Activated naive CD4-positive, alpha-beta T cell treated with anti-CD3 and anti-CD28 coated beads, Interleukin-2, amount 50 U/mL, for 72 hours (primary cell): ENCODE data around the gene ARHGAP19. TPM values are rescaled to one million over a fixed set of nuclear protein-coding genes. Genes with fewer than 3 reads are reported as not detected.

Source experiments
- ATAC-seq, 2 donors: fragments of 150-1000 bp; cut with Tn5 transposase; 2 replicates each; pipeline ENCODE4 v1.10.0; 2021; ENCODE audit warnings: mild to moderate bottlenecking in 2 of 2, moderate library complexity in 2 of 2
- DNase-seq, 2 donors: peaks; one replicate each; pipeline ENCODE4 v3.0.0; 2021 to 2022; ENCODE audit warnings: low spot score in 2 of 2
- H3K27ac Mint-ChIP-seq, 2 donors: one replicate each; pipeline ENCODE4 v1.8.0; 2022; ENCODE audit warnings: mild to moderate bottlenecking in 2 of 2, mixed read lengths in 2 of 2
- H3K36me3 Mint-ChIP-seq, 2 donors: one replicate each; pipeline ENCODE4 v1.8.0; 2022; ENCODE audit warnings: mixed read lengths in 2 of 2
- H3K9me3 Mint-ChIP-seq, 2 donors: one replicate each; pipeline ENCODE4 v1.8.0; 2022; ENCODE audit warnings: mixed read lengths in 2 of 2
- total RNA-seq, 2 donors: library from RNA; stranded (reverse); gene quantifications; one replicate each; pipeline ENCODE4 v1.2.3, GENCODE V29; 2022

ARHGAP19 gene
- total RNA-seq, 2 donors from 2014 or later = 45.4 to 79.5 TPM

DNA sequence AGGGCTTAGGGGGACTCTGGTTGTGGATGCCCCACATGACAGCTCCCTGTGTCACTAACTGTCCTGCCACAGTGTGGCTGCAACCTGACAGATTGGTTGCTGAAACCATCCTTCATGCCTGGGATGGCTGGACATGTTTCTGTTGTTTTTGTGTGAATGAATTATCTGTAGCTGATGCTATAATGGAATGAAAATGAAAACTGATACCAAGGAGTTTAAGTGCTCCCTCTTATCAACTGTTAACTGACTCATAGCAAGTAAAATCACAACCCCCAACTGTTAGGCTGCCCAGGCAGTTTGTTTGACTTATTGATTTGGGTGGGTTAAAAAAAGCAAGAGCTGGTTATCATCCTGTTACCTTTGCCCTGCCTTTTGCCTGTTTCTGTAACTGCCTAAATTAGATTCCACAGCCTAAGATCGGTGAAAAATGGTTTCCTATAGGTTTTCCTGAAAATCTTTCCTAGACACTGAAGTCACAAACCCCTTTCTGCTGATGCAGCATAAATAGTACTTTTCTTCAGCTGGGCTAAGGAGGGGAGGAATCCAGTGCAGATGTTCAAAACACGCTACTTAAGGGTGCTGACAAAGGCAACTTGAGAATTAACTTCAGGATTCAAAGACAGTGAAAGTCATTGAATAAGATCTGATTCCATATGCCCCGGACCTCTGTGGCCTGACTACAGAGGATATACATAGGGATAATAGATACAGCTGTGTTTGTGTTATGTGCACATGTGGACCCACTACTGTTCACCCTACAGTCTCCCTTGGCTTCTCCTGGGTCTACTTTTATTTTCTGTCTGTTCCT lies 36.4 kb upstream of the ARHGAP19 start:
- no peak for DNase-seq
- peak; percentile 53 to 79 for ATAC-seq
- Mint-ChIP-seq H3K9me3 (no peaks in the 10 kb centered on the region), H3K27ac (peak overlapping the region; percentile 67 to 75), H3K36me3 (peaks cover 14 to 17% of the 10 kb centered on the region in 2 donors)

DNA sequence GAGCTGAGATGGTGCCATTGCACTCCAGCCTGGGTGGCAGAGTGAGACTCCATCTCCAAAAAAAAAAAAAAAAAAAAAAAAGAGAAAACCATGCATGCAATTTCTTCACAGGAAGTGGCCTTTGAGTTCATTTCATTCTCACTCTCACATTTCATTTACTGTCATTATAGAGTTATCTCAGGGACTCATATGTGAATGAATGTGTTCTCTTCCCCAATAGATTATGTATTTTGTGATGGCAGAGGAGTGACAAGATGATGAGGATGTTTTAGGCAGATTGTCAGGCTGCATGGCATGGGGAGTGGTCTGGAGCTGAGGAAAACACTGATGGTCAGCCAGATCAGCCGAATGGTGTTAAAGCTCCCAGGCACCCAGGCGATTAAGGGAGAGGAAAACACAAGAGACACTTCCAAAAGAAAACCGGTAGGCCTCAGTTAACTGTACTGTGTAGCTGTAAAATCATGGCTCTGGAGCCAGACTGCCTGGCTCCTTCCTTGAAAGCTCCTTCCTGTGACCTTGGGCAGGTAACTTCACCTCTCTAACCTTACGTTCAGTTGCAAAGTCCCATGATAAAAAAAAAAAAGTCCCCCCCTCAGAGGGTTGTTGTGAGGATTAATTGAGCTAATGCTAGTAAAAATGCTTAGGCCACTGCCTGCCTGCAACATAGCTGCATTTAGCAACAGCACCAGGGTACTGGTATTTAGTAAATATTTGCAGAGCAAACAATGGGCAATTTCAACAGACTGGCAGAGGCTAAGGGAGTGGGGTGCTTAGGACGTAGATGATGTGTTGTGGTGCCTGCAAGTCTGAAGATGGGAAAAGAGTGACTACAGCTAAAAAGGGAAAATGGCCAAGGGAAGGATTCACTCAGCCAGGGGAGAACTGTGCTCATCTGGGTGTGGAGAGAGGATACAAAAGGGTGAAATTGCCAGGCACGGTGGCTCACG lies 35.2 kb upstream of the ARHGAP19 start:
- ATAC-seq = peak; percentile 54 to 65

DNA sequence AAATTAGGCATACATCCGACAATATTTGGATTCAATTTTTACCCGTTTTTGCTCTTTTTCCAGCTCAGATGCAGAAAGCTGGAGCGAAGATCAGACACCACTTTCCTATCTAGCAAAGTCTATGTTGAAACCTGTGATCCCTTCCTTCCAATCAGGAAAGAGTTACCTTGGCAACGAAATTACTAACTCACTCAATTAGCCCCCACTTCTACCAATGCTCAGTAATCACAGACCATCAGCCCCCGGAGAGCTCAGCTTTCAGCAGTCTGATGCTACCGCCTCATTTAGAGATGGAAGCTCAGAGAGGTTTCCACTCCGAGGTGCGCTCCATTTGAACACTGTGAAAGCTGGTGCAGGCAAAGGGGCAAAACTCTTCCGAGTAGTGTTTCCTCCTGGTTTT lies 33.3 kb upstream of the ARHGAP19 start:
- DNase-seq (no peak), ATAC-seq (no peak)
- H3K9me3 Mint-ChIP-seq = no peaks in the 10 kb centered on the region
- no peaks in the 10 kb centered on the region for H3K36me3 Mint-ChIP-seq
- H3K27ac Mint-ChIP-seq = no peak overlapping the region

More for the DNA sequence above, 35.2 kb upstream of the ARHGAP19 start:
- Mint-ChIP-seq H3K27ac (peak overlapping the region; percentile 67 to 94), H3K36me3 (peaks cover 6% of the 10 kb centered on the region in 2 donors), H3K9me3 (no peaks in the 10 kb centered on the region)
- no peak for DNase-seq

DNA sequence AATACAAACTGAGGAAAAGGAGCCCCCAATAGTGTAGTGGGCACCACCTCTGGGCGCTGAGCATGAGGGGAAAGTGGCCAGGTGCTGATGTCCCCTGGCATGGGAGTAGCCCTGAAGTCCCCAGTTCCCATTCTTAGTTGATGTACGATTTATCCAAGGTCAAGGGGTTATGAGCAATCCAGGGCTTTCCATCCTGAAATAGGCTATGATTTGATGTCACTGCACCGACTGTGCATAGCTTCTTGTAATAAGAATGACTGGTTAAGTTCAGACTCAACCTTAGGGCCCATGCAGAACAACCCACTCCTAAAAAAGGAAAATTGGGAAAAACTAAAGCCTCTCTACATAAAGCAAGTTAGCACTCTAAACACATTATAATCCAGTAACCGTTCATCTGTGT lies 31.1 kb upstream of the ARHGAP19 start:
- Mint-ChIP-seq H3K9me3 (no peaks in the 10 kb centered on the region), H3K36me3 (peaks cover 0 to 8% of the 10 kb centered on the region in 2 donors), H3K27ac (no peak overlapping the region)
- no peak for ATAC-seq
- DNase-seq = no peak

DNA sequence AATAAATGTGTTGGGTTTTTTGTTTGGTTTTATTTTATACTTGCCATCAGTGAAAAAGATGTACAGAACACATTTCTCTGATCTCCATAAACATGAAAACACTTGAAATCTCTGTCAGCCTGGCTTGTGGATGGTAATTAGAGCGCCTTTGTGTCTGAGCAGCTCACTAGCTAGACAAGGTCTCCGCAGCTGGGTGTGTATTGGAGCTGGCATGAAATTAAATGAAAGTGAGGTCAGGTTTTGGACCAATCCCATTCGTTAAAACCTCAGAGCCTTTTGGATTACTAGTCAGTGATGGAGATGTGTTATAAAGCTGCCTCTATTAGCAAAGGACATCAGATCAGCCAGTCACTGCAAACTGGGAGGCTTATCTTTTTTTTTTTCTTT lies 29.4 kb upstream of the ARHGAP19 start:
- peaks cover 0 to 8% of the 10 kb centered on the region in 2 donors for H3K36me3 Mint-ChIP-seq

DNA sequence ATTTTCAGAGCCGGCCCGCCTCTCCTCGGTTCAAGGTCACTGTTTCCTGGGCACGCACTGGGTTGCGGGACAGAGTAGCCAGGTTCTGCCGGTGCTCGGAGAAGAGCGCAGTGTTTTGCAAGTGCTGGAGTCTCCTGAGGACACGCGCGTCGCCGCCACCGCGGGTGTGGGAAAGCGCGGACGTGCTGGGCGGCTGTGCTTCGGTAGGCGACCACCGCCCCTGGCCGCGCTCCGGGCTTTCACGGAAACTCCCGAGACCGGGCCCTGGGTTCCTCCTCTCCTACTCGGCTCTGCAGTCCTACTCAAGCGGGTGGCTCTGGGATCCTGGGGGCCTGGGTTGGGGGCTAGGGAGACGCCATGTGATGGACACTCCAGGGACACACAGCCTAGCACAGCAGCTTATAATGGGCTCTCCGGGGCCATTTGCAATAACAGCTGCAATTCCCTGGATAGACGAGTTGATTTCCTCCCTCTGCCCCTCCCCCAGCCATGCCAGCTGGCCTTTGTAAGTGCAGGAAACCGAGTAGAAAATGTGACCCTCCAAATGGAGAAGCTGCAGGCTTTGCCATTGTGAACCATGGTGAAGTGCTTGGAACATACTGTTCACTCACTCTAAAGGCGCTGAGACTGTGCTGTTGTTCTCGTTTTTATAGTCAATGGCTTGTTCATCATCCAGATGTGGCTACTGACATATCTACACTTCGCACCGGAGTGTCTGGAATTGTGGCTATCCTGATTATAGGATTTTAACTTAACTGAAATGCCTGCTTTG lies 28.8 kb upstream of the ARHGAP19 start:
- Mint-ChIP-seq H3K36me3 (peaks cover 0 to 8% of the 10 kb centered on the region in 2 donors), H3K9me3 (no peaks in the 10 kb centered on the region), H3K27ac (peak overlapping the region; percentile 46 to 85)
- no peak for ATAC-seq
- peak in 1 of 2 donors; percentile 8 for DNase-seq

More for the DNA sequence above, 29.4 kb upstream of the ARHGAP19 start:
- H3K9me3 Mint-ChIP-seq = no peaks in the 10 kb centered on the region
- DNase-seq (no peak), ATAC-seq (no peak)
- no peak overlapping the region for H3K27ac Mint-ChIP-seq

DNA sequence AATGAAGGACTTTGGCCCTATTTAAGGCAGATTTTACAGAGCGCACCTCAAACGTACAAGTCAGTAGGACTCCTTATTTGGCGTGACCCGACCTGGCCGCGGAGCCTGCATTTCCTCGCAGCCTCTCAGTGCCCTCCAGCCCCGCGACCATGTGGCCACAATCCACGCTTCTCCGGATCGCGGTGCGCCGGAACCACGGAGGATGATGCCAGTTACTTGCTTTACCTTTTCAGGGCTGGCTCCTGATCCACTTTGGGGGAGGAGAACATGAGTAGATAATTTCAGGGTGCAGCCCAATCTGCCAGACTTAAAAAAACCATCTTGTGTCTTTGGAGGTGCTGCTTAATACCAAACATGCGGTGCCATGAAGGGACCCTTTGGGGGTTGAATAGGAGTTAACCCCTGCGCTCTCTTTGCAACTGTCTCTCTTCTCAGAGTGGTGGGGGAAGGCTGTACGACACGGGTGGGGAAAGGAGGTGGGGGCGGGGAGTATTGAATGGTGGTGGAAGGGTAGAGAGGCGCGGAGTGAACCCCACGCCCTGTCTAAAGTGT lies 28.1 kb upstream of the ARHGAP19 start:
- peak in 1 of 2 donors; percentile 40 for DNase-seq
- peak overlapping the region; percentile 46 to 85 for H3K27ac Mint-ChIP-seq
- peaks cover 0 to 8% of the 10 kb centered on the region in 2 donors for H3K36me3 Mint-ChIP-seq
- no peaks in the 10 kb centered on the region for H3K9me3 Mint-ChIP-seq
- peak; percentile 15 to 23 for ATAC-seq

DNA sequence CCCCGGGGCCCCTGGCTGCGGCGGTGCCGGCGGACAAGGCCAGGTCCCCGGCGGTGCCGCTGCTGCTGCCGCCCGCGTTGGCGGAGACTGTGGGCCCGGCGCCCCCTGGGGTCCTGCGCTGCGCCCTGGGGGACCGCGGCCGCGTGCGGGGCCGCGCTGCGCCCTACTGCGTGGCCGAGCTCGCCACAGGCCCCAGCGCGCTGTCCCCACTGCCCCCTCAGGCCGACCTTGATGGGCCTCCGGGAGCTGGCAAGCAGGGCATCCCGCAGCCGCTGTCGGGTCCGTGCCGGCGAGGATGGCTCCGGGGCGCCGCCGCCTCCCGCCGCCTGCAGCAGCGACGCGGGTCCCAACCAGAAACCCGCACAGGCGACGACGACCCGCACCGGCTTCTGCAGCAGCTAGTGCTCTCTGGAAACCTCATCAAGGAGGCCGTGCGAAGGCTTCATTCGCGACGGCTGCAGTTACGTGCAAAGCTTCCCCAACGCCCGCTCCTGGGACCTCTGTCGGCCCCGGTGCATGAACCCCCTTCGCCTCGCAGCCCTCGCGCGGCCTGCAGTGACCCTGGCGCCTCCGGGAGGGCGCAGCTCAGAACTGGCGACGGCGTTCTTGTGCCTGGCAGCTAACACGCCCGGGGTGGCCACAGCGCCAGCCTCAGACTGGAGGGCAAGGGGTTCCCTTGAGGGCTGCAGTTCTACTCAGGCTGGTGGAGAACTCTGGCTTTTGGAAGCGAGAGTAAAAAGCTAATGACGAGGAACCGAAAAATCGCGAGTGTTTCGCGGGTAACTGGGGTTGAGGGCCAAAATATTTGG lies 27.4 kb upstream of the ARHGAP19 start:
- ATAC-seq = peak; percentile 46 to 57
- DNase-seq = peak; percentile 60 to 67
- Mint-ChIP-seq H3K9me3 (no peaks in the 10 kb centered on the region), H3K36me3 (peaks cover 0 to 8% of the 10 kb centered on the region in 2 donors), H3K27ac (peak overlapping the region; percentile 46 to 85)

DNA sequence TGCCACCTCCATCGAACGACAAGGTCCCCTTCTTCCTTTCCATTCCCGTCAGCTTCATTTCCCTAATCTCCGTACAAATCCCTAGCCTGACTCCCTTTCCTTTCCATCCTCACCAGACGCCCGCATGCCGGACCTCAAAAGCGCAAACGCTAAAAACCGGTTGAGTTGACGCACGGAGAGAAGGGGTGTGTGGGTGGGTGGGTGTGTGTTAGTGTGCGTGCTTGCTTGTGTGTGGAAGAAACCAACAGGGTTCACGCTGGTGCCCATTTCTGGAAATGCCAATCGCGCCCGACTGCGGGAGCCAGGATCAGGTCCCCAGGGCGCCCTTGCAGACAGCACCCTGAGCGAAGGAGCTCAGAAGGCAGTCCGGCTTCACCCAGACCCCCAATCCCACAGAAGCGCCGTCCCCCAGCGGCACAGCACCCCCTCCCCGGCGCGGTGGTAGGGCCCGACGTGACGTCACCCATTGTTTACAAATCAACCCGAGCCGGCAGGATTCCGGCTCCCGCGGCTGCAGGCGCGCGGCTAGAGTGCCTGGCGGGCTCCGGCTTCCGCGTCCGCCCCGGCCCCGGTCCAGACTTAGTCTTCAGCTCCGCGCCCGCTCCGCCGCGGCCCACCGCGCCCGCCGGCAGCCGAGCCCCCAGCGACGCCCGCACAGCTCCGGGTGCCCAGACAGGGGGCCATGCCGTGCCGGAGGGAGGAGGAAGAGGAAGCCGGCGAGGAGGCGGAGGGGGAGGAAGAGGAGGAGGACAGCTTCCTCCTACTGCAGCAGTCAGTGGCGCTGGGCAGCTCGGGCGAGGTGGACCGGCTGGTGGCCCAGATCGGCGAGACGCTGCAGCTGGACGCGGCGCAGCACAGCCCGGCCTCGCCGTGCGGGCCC lies 26.6 kb upstream of the ARHGAP19 start, which contains the start of gene FRAT1:
Gene FRAT1, plus strand, starts transcription at position 500 of the 880 bp plus-strand sequence. Its CDS starts 183 bp downstream, at position 683.
- ATAC-seq (peak; percentile 76 to 83), DNase-seq (peak; percentile 90 to 92)
- H3K27ac Mint-ChIP-seq = peak within 1 kb of the TSS; percentile 98
- H3K9me3 Mint-ChIP-seq = no peaks in the 10 kb centered on the region
- H3K36me3 Mint-ChIP-seq = peaks cover 0 to 8% of the 10 kb centered on the region in 2 donors

DNA sequence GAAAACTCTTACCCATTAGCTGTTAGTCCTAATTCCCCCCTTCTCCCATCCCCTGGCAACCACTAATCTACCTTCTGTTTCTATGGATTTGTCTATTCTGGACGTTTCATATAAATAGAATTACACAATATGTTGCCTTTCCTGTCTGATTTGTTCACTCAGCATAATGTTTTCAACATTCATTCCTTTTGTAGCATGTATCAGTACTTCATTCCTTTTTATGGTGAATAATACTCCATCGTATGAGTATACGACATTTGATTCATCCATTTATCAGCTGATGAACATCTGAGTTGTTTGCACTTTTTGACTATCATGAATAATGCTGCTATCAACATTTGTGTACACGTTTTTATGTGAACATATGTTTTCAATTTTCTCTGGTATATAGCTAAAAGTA lies 22.2 kb upstream of the ARHGAP19 start:
- Mint-ChIP-seq H3K27ac (no peak overlapping the region), H3K9me3 (no peaks in the 10 kb centered on the region), H3K36me3 (no peaks in the 10 kb centered on the region)
- DNase-seq (no peak), ATAC-seq (no peak)

DNA sequence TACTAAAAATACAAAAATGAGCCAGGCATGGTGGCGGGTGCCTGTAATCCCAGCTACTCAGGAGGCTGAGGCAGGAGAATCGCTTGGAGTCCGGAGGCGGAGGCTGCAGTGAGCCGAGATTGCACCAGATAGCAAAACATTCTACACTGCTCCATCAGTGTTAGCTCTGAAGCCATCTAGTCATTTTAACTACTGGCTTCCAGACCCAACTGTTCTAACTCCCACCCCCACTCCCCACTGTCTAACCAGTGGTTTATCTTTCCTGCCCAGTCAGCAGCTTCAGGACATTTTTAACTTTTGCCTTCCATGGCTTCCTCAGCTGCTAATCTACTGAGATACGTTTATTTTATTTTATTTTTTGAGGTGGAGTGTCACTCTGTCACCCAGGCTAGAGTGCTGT lies 20.5 kb upstream of the ARHGAP19 start:
- no peaks in the 10 kb centered on the region for H3K9me3 Mint-ChIP-seq
- H3K27ac Mint-ChIP-seq = no peak overlapping the region
- H3K36me3 Mint-ChIP-seq = no peaks in the 10 kb centered on the region

DNA sequence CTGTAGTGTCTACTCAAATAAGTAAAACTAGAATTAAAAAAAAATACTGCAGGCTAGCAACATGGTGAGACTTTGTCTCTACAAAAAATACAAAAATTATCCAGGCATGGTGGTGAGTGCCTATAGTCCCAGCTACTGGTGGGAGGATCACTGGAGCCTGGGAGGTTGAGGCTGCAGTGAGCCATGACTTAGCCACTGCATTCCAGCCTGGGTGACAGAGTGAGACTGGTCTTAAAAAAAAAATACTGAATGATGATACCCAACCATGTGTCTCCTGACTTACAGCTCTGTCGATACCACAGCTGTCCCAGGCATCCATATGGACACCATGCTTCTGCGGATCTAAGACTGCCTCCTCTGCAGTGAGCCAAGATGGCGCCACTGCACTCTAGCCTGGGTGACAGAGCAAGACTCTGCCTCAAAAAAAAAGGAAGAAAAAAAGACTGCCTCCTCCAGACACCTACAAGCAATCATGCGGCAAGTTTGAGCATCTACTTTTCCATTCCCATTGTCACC lies 18.7 kb upstream of the ARHGAP19 start:
- DNase-seq (no peak), ATAC-seq (no peak)
- Mint-ChIP-seq H3K27ac (no peak overlapping the region), H3K36me3 (no peaks in the 10 kb centered on the region), H3K9me3 (no peaks in the 10 kb centered on the region)

More for the DNA sequence above, 20.5 kb upstream of the ARHGAP19 start:
- no peak for DNase-seq
- ATAC-seq = no peak

DNA sequence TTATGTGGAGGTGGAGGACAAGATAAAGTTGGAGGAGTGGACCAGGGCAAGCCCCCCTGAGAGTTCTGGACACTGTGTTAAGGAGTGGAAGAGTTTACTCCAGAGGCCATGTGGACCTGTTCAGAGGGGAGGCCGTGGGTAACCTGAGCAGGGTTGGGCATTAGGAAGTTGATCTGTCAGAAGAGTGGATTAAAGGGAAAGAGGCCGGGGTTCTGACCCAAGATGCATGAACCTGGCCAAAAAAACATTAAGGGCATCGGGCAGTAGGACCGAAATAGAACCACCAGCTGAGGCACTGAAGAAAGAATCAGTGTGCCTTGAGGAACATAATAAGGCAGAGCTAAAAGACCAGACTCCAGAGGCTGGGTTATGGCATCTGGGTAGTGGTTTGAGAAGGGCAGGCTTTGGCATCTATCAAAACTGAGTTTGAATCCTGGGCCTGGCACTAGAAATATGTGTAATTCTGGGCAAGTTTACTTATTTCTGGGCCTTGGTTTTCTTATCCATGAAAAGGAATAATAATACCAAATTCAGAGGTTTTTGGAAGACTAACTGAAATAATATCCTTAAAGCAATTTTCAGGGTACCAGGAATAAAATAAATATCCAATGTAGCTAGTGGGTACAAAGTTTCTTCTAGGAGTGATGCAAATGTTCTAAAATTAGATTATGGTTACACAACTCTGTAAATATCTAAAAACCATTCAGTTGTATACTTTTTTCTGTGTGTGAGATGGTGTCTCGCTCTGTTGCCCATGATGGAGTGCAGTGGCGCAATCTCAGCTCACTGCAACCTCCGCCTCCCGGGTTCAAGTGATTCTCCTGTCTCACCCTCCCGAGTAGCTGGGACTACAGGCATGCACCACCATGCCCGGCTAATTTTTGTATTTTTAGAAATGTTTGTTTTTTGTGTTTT lies 15.7 kb upstream of the ARHGAP19 start:
- Mint-ChIP-seq H3K36me3 (no peaks in the 10 kb centered on the region), H3K27ac (no peak overlapping the region), H3K9me3 (no peaks in the 10 kb centered on the region)
- no peak for ATAC-seq
- no peak for DNase-seq
